Mammary epithelial cell (primary cell): Measurements from ENCODE around the gene GRAMD2A.

Experiments used
- EZH2 ChIP-seq: IDR thresholded peaks from 2 replicates; pipeline ENCODE4 v1.6.1; 2012; ENCODE audit warnings: low read length, inconsistent platforms, borderline replicate concordance
- TF ChIP-seq, protein P1 (sequence below), 2 donors: IDR thresholded peaks in 1 of 2; conservative IDR thresholded peaks in 1 of 2; 2 replicates each; pipeline ENCODE4 v1.5.1; 2011 to 2012; ENCODE audit warnings: inconsistent platforms in 2 of 2, low read length in 2 of 2, mild to moderate bottlenecking in 2 of 2, control low read depth in 1 of 2, low read depth in 1 of 2; ENCODE audit not compliant: insufficient read depth in 1 of 2; ENCODE audit errors: extremely low read depth in 1 of 2

DNA sequence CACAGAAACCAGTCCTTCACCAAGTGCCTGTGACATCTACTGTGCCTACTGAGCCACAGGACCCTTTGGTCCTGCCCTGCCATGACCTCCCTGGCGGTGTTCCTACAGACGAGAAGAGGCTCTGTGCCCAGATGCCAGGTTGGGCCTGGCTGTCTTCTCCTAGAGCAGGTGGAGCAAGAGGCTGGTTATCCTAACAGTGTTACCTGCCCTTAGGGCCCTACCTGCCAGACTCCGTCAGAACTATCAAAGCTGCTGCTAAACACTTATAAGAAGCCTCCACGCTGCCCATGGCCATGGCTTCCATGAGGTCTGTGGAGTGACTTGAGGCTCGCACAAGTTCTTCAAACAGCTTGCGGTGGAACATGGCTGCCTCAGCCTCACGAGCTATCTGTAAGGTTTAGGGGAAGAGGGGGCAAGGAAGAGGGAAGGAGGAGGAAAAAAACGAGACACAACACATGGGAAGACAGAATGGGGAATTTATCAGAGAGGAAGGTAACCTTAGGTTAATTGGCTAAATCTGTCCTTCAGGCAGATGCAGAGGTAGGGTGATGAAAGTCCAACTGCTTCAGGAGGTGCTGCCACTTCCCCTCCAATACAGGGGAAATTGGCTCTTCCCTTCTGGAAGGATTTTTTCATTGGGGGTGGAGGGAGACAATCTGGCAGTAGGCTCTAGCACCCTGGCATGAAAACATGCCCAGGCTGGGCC, 5.4 kb upstream of the GRAMD2A start:
- TF ChIP-seq, protein P1, sequence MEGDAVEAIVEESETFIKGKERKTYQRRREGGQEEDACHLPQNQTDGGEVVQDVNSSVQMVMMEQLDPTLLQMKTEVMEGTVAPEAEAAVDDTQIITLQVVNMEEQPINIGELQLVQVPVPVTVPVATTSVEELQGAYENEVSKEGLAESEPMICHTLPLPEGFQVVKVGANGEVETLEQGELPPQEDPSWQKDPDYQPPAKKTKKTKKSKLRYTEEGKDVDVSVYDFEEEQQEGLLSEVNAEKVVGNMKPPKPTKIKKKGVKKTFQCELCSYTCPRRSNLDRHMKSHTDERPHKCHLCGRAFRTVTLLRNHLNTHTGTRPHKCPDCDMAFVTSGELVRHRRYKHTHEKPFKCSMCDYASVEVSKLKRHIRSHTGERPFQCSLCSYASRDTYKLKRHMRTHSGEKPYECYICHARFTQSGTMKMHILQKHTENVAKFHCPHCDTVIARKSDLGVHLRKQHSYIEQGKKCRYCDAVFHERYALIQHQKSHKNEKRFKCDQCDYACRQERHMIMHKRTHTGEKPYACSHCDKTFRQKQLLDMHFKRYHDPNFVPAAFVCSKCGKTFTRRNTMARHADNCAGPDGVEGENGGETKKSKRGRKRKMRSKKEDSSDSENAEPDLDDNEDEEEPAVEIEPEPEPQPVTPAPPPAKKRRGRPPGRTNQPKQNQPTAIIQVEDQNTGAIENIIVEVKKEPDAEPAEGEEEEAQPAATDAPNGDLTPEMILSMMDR (conservative IDR thresholded peaks at IDR 0.05 in 1 of 2, IDR thresholded peaks at IDR 0.05 in 1 of 2; ENCODE audit: extremely low read depth in 1 of 2, insufficient read depth in 1 of 2, low read depth in 1 of 2, low read length in 2 of 2): no peak
- no peak for TF ChIP-seq EZH2
